ENCODE data around the gene KRT74.

The KRT74 gene

GRCh38 chr12:52606096-52606495 is 32.5 kb upstream of the KRT74 start:
- H3K4ac ChIP-seq (ENCODE audit: low read depth, low read length), result no peak overlapping the region
- H2AK5ac ChIP-seq (ENCODE audit: low read length), result no peak overlapping the region
- H3K27me3 ChIP-seq (ENCODE audit: insufficient read depth, low read length, poor library complexity), result no peaks in the 10 kb centered on the region
- no peak overlapping the region for H3K27ac ChIP-seq (ENCODE audit: low read depth, low read length)
- no peaks in the 10 kb centered on the region for H3K79me2 ChIP-seq (ENCODE audit: control insufficient read depth, insufficient read depth, low read length)
- no peak overlapping the region for H4K5ac ChIP-seq (ENCODE audit: low read length)
- no peak overlapping the region for H3K4me2 ChIP-seq (ENCODE audit: low read length)
- no peak for DNase-seq
- H3K4me1 ChIP-seq (ENCODE audit: control insufficient read depth, low read depth, low read length), result no peaks in the 10 kb centered on the region
- H3K56ac ChIP-seq (ENCODE audit: low read length), result no peak overlapping the region
- no peak overlapping the region for H2BK120ac ChIP-seq (ENCODE audit: low read depth, low read length)
- no peak overlapping the region for H3K9ac ChIP-seq (ENCODE audit: low read length)
- H3K36me3 ChIP-seq (ENCODE audit: control insufficient read depth, insufficient read depth, low read length), result no peaks in the 10 kb centered on the region
- H4K8ac ChIP-seq (ENCODE audit: low read depth, low read length), result no peak overlapping the region
- WGBS (ENCODE audit: extremely low coverage, insufficient coverage, low lambda C conversion rate), result no CpG with 5 or more reads among the region's 3 CpGs
- no peak overlapping the region for H3K4me3 ChIP-seq (ENCODE audit: low read length)
- H3K79me1 ChIP-seq (ENCODE audit: low read length), result no peaks in the 10 kb centered on the region
- no peak overlapping the region for H2BK15ac ChIP-seq (replicated peaks; ENCODE audit: low read depth)
- no peak overlapping the region for H3K18ac ChIP-seq (ENCODE audit: low read length)
- H3K23ac ChIP-seq (ENCODE audit: low read length), result no peak overlapping the region
- H2BK5ac ChIP-seq (ENCODE audit: low read length), result no peak overlapping the region

- Histone ChIP-seq H2BK120ac (ENCODE audit: low read depth, low read length) (no peak overlapping the region), H3K23ac (ENCODE audit: low read length) (no peak overlapping the region), H3K4ac (ENCODE audit: low read depth, low read length) (no peak overlapping the region), H3K36me3 (ENCODE audit: control insufficient read depth, insufficient read depth, low read length) (no peaks in the 10 kb centered on the region), H4K8ac (ENCODE audit: low read depth, low read length) (no peak overlapping the region), H3K4me3 (ENCODE audit: low read length) (no peak overlapping the region), H3K79me1 (ENCODE audit: low read length) (no peaks in the 10 kb centered on the region), H2AK5ac (ENCODE audit: low read length) (no peak overlapping the region), H3K4me1 (ENCODE audit: control insufficient read depth, low read depth, low read length) (no peaks in the 10 kb centered on the region), H3K4me2 (ENCODE audit: low read length) (no peak overlapping the region), H2BK5ac (ENCODE audit: low read length) (no peak overlapping the region), H3K18ac (ENCODE audit: low read length) (no peak overlapping the region), H3K27ac (ENCODE audit: low read depth, low read length) (no peak overlapping the region), H3K79me2 (ENCODE audit: control insufficient read depth, insufficient read depth, low read length) (no peaks in the 10 kb centered on the region), H3K9ac (ENCODE audit: low read length) (no peak overlapping the region), H3K56ac (ENCODE audit: low read length) (no peak overlapping the region), H4K5ac (ENCODE audit: low read length) (no peak overlapping the region), H3K27me3 (ENCODE audit: insufficient read depth, low read length, poor library complexity) (no peaks in the 10 kb centered on the region), H2BK15ac (replicated peaks; ENCODE audit: low read depth) (no peak overlapping the region)
- no CpG with 5 or more reads among the region's 1 CpG for WGBS (ENCODE audit: extremely low coverage, insufficient coverage, low lambda C conversion rate)
- DNase-seq, result no peak
These were observed 31.9 kb upstream of the KRT74 start for GRCh38 chr12:52605542-52605941.

GRCh38 chr12:52604859-52605258 is 31.2 kb upstream of the KRT74 start:
- no peaks in the 10 kb centered on the region for H3K79me2 ChIP-seq (ENCODE audit: control insufficient read depth, insufficient read depth, low read length)
- no peak overlapping the region for H2AK5ac ChIP-seq (ENCODE audit: low read length)
- H4K8ac ChIP-seq (ENCODE audit: low read depth, low read length), result no peak overlapping the region
- DNase-seq, result peak; percentile 14
- H3K18ac ChIP-seq (ENCODE audit: low read length), result no peak overlapping the region
- H3K79me1 ChIP-seq (ENCODE audit: low read length), result no peaks in the 10 kb centered on the region
- H3K36me3 ChIP-seq (ENCODE audit: control insufficient read depth, insufficient read depth, low read length), result no peaks in the 10 kb centered on the region
- no peak overlapping the region for H3K23ac ChIP-seq (ENCODE audit: low read length)
- H3K9ac ChIP-seq (ENCODE audit: low read length), result no peak overlapping the region
- H2BK15ac ChIP-seq (replicated peaks; ENCODE audit: low read depth), result no peak overlapping the region
- no peak overlapping the region for H3K4ac ChIP-seq (ENCODE audit: low read depth, low read length)
- H2BK120ac ChIP-seq (ENCODE audit: low read depth, low read length), result no peak overlapping the region
- H3K56ac ChIP-seq (ENCODE audit: low read length), result no peak overlapping the region
- no peak overlapping the region for H4K5ac ChIP-seq (ENCODE audit: low read length)
- H3K4me3 ChIP-seq (ENCODE audit: low read length), result no peak overlapping the region
- H2BK5ac ChIP-seq (ENCODE audit: low read length), result no peak overlapping the region
- no peak overlapping the region for H3K4me2 ChIP-seq (ENCODE audit: low read length)
- H3K27me3 ChIP-seq (ENCODE audit: insufficient read depth, low read length, poor library complexity), result no peaks in the 10 kb centered on the region
- no peaks in the 10 kb centered on the region for H3K4me1 ChIP-seq (ENCODE audit: control insufficient read depth, low read depth, low read length)
- H3K27ac ChIP-seq (ENCODE audit: low read depth, low read length), result no peak overlapping the region

- H2BK120ac ChIP-seq (ENCODE audit: low read depth, low read length), result no peak overlapping the region
- DNase-seq, result peak; percentile 56
- no peak overlapping the region for H3K23ac ChIP-seq (ENCODE audit: low read length)
- no peak overlapping the region for H3K9ac ChIP-seq (ENCODE audit: low read length)
- H3K36me3 ChIP-seq (ENCODE audit: control insufficient read depth, insufficient read depth, low read length), result no peaks in the 10 kb centered on the region
- no peak overlapping the region for H3K4ac ChIP-seq (ENCODE audit: low read depth, low read length)
- no peak overlapping the region for H3K4me3 ChIP-seq (ENCODE audit: low read length)
- H2BK15ac ChIP-seq (replicated peaks; ENCODE audit: low read depth), result no peak overlapping the region
- no CpG with 5 or more reads among the region's 2 CpGs for WGBS (ENCODE audit: extremely low coverage, insufficient coverage, low lambda C conversion rate)
- H3K27ac ChIP-seq (ENCODE audit: low read depth, low read length), result no peak overlapping the region
- no peaks in the 10 kb centered on the region for H3K4me1 ChIP-seq (ENCODE audit: control insufficient read depth, low read depth, low read length)
- H4K8ac ChIP-seq (ENCODE audit: low read depth, low read length), result no peak overlapping the region
- H2AK5ac ChIP-seq (ENCODE audit: low read length), result no peak overlapping the region
- H4K5ac ChIP-seq (ENCODE audit: low read length), result no peak overlapping the region
- H3K79me2 ChIP-seq (ENCODE audit: control insufficient read depth, insufficient read depth, low read length), result no peaks in the 10 kb centered on the region
- no peak overlapping the region for H3K18ac ChIP-seq (ENCODE audit: low read length)
- H3K56ac ChIP-seq (ENCODE audit: low read length), result no peak overlapping the region
- no peaks in the 10 kb centered on the region for H3K79me1 ChIP-seq (ENCODE audit: low read length)
- no peak overlapping the region for H2BK5ac ChIP-seq (ENCODE audit: low read length)
- no peak overlapping the region for H3K4me2 ChIP-seq (ENCODE audit: low read length)
- H3K27me3 ChIP-seq (ENCODE audit: insufficient read depth, low read length, poor library complexity), result no peaks in the 10 kb centered on the region
These were observed 29.7 kb upstream of the KRT74 start for GRCh38 chr12:52603314-52603713.

GRCh38 chr12:52602552-52602951 is 28.9 kb upstream of the KRT74 start:
- Histone ChIP-seq H2AK5ac (ENCODE audit: low read length) (no peak overlapping the region), H2BK120ac (ENCODE audit: low read depth, low read length) (no peak overlapping the region), H4K8ac (ENCODE audit: low read depth, low read length) (no peak overlapping the region), H3K27ac (ENCODE audit: low read depth, low read length) (no peak overlapping the region), H3K4ac (ENCODE audit: low read depth, low read length) (no peak overlapping the region), H3K36me3 (ENCODE audit: control insufficient read depth, insufficient read depth, low read length) (no peaks in the 10 kb centered on the region), H3K27me3 (ENCODE audit: insufficient read depth, low read length, poor library complexity) (no peaks in the 10 kb centered on the region), H3K23ac (ENCODE audit: low read length) (no peak overlapping the region), H3K4me1 (ENCODE audit: control insufficient read depth, low read depth, low read length) (no peaks in the 10 kb centered on the region), H3K4me3 (ENCODE audit: low read length) (no peak overlapping the region), H3K9ac (ENCODE audit: low read length) (no peak overlapping the region), H4K5ac (ENCODE audit: low read length) (no peak overlapping the region), H2BK15ac (replicated peaks; ENCODE audit: low read depth) (no peak overlapping the region), H3K79me2 (ENCODE audit: control insufficient read depth, insufficient read depth, low read length) (no peaks in the 10 kb centered on the region), H3K56ac (ENCODE audit: low read length) (no peak overlapping the region), H3K79me1 (ENCODE audit: low read length) (no peaks in the 10 kb centered on the region), H3K18ac (ENCODE audit: low read length) (no peak overlapping the region), H3K4me2 (ENCODE audit: low read length) (no peak overlapping the region), H2BK5ac (ENCODE audit: low read length) (no peak overlapping the region)
- no CpG with 5 or more reads among the region's 5 CpGs for WGBS (ENCODE audit: extremely low coverage, insufficient coverage, low lambda C conversion rate)
- no peak for DNase-seq

GRCh38 chr12:52601671-52602070 is 28.0 kb upstream of the KRT74 start:
- Histone ChIP-seq H3K4me2 (ENCODE audit: low read length) (no peak overlapping the region), H3K23ac (ENCODE audit: low read length) (no peak overlapping the region), H3K4me3 (ENCODE audit: low read length) (no peak overlapping the region), H3K56ac (ENCODE audit: low read length) (no peak overlapping the region), H3K79me2 (ENCODE audit: control insufficient read depth, insufficient read depth, low read length) (no peaks in the 10 kb centered on the region), H3K4me1 (ENCODE audit: control insufficient read depth, low read depth, low read length) (no peaks in the 10 kb centered on the region), H3K36me3 (ENCODE audit: control insufficient read depth, insufficient read depth, low read length) (no peaks in the 10 kb centered on the region), H4K8ac (ENCODE audit: low read depth, low read length) (no peak overlapping the region), H2BK120ac (ENCODE audit: low read depth, low read length) (no peak overlapping the region), H2AK5ac (ENCODE audit: low read length) (no peak overlapping the region), H3K79me1 (ENCODE audit: low read length) (no peaks in the 10 kb centered on the region), H3K27me3 (ENCODE audit: insufficient read depth, low read length, poor library complexity) (no peaks in the 10 kb centered on the region), H4K5ac (ENCODE audit: low read length) (no peak overlapping the region), H3K18ac (ENCODE audit: low read length) (no peak overlapping the region), H3K27ac (ENCODE audit: low read depth, low read length) (no peak overlapping the region), H2BK5ac (ENCODE audit: low read length) (no peak overlapping the region), H2BK15ac (replicated peaks; ENCODE audit: low read depth) (no peak overlapping the region), H3K9ac (ENCODE audit: low read length) (no peak overlapping the region), H3K4ac (ENCODE audit: low read depth, low read length) (no peak overlapping the region)
- DNase-seq, result peak; percentile 11
- WGBS (ENCODE audit: extremely low coverage, insufficient coverage, low lambda C conversion rate), result no CpG with 5 or more reads among the region's 4 CpGs

Data from mesendoderm (in vitro differentiated cells).